KOPT-K1 (cell line): Measurements from ENCODE around the gene DDX49.

Experiments
- H3K27ac ChIP-seq: fragments of 200-600 bp; sonication (generic); 2 replicates; pipeline ENCODE4 v1.5.1; 2016; ENCODE audit warnings: antibody characterized with exemption, mild to moderate bottlenecking, low read depth, low read length; ENCODE audit not compliant: poor library complexity, severe bottlenecking
- H3K36me3 ChIP-seq: fragments of 200-600 bp; sonication (generic); 2 replicates; pipeline ENCODE4 v1.5.1; 2017; ENCODE audit warnings: antibody characterized with exemption, mild to moderate bottlenecking, low read length, moderate library complexity; ENCODE audit not compliant: insufficient read depth
- H3K9me3 ChIP-seq: fragments of 200-600 bp; sonication (generic); 2 replicates; pipeline ENCODE4 v1.5.1; 2017; ENCODE audit warnings: antibody characterized with exemption, low read length, mild to moderate bottlenecking; ENCODE audit not compliant: insufficient read depth, poor library complexity, severe bottlenecking

Gene DDX49, protein sequence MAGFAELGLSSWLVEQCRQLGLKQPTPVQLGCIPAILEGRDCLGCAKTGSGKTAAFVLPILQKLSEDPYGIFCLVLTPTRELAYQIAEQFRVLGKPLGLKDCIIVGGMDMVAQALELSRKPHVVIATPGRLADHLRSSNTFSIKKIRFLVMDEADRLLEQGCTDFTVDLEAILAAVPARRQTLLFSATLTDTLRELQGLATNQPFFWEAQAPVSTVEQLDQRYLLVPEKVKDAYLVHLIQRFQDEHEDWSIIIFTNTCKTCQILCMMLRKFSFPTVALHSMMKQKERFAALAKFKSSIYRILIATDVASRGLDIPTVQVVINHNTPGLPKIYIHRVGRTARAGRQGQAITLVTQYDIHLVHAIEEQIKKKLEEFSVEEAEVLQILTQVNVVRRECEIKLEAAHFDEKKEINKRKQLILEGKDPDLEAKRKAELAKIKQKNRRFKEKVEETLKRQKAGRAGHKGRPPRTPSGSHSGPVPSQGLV

DNA sequence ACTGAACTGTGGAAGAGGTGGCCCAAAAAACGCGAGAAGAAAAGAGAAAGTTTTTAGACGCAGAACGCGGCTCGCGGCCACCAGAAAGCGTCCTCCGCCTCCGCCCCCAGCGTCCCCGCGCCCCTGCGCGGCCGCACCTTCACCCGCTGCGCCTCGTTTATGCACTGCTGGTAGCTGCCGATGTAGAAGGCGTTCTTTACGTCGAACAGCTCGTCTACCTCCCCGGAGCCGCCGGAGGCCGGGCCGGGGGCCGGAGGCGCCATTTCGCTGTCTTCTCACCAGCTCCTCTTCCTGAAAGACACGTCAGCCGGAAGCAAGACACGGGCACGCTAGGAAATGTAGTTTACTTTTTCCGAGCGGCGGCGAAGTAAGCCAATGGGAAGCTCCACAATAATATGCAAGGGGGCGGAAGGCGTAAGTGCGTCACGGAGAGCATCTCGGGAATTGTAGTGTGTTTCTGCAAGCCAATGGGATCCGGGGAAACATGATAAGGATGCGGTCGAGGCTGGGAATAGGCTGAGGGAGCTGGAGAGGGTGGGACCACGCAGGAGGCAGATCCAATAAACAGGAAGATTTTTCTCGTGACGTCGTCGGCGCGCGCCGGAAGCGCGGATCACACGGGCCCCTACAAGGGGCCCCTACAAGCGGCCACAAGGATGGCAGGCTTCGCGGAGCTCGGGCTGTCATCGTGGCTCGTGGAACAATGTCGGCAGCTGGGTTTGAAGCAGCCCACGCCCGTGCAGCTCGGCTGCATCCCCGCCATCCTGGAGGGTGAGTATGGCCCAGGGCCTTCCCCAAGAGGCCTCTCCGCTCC lies at the start of gene DDX49, which contains the start of gene COPE:
Gene DDX49, plus strand, starts transcription at position 630 of the 814 bp plus-strand sequence. Its CDS starts 27 bp downstream, at position 657.
Gene COPE, minus strand, starts transcription at position 302 of the 814 bp plus-strand sequence. Its CDS starts 39 bp downstream, at position 263.
- peaks cover 49% of the 10 kb centered on the region for H3K36me3 ChIP-seq

DNA sequence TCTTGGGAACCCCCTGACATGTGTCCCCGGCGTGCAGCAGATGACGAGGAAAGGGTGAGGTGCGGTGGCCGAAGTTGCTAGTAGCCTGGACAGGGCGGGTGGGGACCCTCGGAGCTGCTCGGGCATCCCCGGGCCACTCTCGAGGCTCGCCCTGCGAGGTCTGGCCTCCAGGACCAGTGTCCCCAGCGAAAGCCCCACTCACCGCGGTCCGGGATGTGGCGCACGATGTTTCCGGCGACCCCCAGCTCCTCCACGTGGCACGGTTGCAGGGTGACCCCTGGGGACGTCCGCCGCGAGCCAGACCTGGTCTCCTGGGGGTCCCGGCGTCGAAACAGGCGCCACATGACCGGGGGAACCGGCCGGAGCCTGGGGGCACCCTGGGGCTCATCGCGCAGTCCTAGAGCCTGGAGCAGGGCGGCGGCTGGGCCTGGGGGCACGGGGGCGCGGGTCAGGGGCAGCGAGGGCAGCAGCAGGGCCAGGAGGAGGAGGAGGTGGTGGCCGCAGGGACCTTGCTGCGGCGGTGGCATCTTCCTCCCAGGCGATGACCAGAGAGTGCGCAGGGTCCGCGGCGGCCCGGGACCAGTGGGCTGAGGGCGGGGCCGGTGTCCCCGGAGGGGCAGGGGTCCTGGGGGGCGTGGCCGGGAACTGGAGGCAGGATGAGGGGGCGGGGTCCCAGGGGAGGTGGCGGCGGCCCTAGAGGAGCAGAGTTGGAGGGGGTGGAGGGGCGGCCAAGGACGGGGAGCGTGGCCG lies 49.6 kb upstream of the DDX49 start:
- Histone ChIP-seq H3K36me3 (peaks cover 43% of the 10 kb centered on the region), H3K27ac (no peak overlapping the region)

More for the DNA sequence above, at the start of gene DDX49, which contains the start of gene COPE:
- no peaks in the 10 kb centered on the region for H3K9me3 ChIP-seq
- H3K27ac ChIP-seq: peak within 1 kb of the TSS; percentile 81

DNA sequence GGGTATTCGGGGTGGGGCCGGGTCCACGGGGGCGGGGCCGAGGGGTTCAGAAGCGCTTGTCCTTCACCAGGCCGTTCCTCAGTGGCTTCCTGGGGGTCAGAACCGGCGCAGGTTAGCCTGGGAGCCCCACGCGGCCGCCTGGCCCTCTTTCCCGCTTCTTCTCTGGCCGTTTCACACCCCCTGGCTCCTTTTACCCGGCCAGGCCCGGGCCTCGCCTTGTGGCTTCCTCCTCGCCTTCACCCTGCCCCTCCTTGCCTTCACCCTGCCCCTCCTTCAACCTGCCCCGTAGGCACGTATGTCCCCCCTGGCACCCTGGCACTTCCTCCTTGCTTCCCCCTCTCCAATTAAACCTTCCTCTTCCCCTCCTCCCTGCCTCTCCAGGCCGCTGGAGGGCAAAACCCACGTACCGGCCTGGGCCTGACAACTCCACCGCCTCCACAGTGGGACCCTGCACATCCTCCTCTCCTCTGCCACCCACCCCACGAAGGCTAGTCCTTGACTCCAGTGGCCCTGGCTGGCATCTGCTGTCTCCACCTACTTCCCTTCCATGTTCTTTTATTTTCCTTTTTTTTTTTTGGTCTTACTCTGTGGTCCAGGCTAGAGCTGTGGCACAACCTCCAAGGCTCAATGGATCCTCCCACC lies 48.9 kb upstream of the DDX49 start:
- Histone ChIP-seq H3K27ac (no peak overlapping the region), H3K9me3 (no peaks in the 10 kb centered on the region), H3K36me3 (peaks cover 41% of the 10 kb centered on the region)

More for the DNA sequence above, 49.6 kb upstream of the DDX49 start:
- no peaks in the 10 kb centered on the region for H3K9me3 ChIP-seq

- H3K36me3 ChIP-seq: peaks cover 35% of the 10 kb centered on the region
- peaks cover under 1% of the 10 kb centered on the region for H3K9me3 ChIP-seq
- no peak overlapping the region for H3K27ac ChIP-seq
These were observed 48.0 kb upstream of the DDX49 start for GRCh38 chr19:18871543-18871942.

GRCh38 chr19:18875726-18876125 lies 43.8 kb upstream of the DDX49 start:
- peaks cover 12% of the 10 kb centered on the region; the same call in 1 of the 2 replicates for H3K36me3 ChIP-seq
- H3K9me3 ChIP-seq: peaks cover 8% of the 10 kb centered on the region
- no peak overlapping the region for H3K27ac ChIP-seq

- Histone ChIP-seq H3K9me3 (peaks cover 8% of the 10 kb centered on the region), H3K27ac (no peak overlapping the region), H3K36me3 (peaks cover 8% of the 10 kb centered on the region; the same call in 1 of the 2 replicates)
These were observed 42.6 kb upstream of the DDX49 start for GRCh38 chr19:18876865-18877264.

GRCh38 chr19:18878058-18878797 lies 41.3 kb upstream of the DDX49 start:
- Histone ChIP-seq H3K36me3 (peaks cover 8% of the 10 kb centered on the region; the same call in 1 of the 2 replicates), H3K27ac (no peak overlapping the region), H3K9me3 (peaks cover 8% of the 10 kb centered on the region)

DNA sequence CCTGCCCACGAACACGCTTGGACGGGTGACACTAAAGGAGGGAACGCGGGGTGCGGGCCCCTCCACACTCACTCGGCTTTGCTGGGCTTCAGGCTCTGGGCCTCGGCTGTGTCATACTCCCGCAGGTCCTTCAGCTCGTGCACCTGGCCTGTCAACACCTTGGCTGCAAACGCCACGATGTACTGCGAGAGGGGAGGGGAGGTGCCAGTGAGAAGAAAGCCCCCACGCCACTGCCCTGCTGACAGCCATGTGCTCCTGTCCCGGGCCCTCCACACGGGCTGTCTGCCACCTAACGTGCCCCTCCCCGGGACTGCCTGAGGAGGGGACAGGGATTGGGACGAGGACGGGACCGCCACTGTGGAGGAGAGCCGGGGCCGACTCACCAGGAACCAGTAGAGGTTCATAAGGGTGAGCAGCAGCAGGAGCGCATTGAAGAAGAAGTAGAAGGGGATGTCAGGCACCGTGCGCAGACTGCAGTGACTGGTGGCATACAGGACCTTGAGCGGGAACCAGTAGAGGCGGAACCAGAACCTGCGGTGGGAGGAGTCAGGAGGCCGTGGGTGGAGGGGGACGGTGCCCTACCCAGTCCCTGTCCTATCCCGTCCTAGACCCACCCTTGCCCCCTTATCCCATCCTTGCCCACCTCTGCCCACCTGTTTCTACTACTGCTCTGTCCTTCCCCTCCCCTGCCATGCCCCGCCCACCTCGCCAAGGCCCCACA lies 40.5 kb upstream of the DDX49 start:
- Histone ChIP-seq H3K9me3 (peaks cover 8% of the 10 kb centered on the region), H3K36me3 (peaks cover 8% of the 10 kb centered on the region; the same call in 1 of the 2 replicates), H3K27ac (no peak overlapping the region)

DNA sequence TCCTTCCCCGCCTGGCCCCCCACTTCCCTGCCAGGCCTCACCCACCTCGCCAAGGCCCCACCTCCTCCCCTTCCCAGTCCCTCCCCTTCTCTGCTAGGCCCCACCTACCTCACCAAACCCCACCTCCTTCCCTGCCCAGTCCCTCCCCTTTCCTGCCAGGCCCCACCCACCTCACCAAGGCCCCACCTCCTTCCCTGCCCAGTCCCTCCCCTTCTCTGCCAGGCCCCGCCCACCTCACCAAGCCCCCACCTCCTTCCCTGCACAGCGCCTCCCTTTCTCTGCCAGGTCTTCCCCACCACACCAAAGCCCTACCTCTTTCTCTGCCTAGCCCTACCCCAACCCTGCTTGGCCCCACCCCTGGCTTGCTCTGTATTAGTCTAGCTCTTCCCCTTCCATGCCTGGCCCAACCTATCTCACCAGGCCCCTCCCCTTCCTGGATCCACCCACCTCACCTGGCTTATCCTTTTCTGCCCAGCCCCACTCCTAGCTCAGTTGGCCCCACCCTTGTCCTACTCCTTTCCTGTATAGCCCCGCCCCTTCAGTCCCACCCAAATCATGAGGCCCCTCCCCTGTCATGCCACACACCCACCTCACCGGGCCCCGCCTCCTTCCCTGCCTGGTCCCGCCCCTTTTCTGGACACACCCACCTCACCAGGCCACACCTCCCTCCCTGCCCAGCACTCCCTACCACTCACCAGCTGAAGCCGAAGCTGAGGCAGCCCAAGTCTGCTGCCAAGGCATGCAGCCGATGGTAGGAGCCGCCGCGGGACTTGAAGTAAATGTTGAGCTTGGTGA lies 39.7 kb upstream of the DDX49 start:
- Histone ChIP-seq H3K9me3 (peaks cover 8% of the 10 kb centered on the region), H3K27ac (no peak overlapping the region), H3K36me3 (peaks cover 8% of the 10 kb centered on the region; the same call in 1 of the 2 replicates)

- Histone ChIP-seq H3K9me3 (peaks cover 8% of the 10 kb centered on the region), H3K36me3 (no peaks in the 10 kb centered on the region; the same call in 1 of the 2 replicates), H3K27ac (no peak overlapping the region)
These were observed 38.0 kb upstream of the DDX49 start for GRCh38 chr19:18881491-18881890.

DNA sequence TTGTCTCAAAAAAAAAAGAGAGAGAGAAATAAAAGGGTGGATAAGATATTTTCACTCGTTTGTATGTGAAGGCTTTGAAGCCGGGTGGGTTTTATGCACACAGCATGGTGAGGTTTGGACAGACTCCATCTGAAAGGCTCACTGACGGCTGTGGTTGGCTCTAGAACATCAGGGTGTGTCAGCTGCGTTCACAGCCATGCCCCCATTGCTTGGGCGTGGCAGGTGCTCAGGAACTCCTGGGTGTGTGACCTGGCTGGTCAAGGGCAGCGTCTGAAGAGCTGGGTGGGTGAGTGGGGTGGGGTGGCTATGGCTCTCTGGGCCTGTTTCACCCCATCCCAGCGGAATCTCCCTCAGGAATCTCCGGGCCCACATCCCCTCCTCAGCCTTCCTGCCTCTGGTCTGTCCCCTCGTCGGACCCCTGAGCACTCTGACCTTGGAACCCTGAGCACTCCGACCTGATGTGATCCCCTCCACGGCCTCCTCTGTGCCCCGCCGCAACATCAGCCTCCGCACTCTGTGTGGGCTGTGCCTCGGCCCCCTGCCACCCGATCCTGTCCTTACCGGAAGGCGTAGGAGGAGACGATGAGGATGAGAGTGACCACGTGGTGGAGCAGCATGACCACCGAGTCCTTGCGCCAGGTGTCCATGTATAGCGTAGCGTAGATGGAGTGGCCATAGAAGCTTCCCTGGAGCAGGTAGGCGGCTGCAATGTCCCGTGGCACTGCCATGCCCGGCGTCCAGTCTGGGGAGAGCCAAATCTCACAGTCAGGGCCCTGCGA lies 35.8 kb upstream of the DDX49 start:
- Histone ChIP-seq H3K36me3 (no peaks in the 10 kb centered on the region), H3K9me3 (no peaks in the 10 kb centered on the region)

DNA sequence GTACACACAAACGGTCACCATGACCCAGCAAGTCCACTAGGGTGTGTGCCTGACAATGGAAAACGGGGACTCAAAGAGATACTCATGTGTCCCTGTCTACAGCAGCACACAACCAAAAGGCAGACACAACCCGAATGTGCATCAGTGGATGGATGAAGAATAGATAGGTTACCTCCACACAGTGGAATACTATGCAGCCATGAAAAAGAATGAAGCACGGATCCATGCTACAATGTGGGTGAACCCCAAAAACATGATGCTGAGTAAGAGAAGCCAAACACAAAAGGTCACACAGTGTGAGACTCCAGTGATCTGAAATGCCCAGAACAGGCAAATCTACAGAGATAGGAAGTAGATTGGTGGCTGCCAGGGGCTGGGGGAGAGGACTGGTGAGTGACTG lies 32.5 kb upstream of the DDX49 start:
- H3K9me3 ChIP-seq: no peaks in the 10 kb centered on the region

More for the DNA sequence above, 35.8 kb upstream of the DDX49 start:
- H3K27ac ChIP-seq: no peak overlapping the region

More for the DNA sequence above, 32.5 kb upstream of the DDX49 start:
- Histone ChIP-seq H3K36me3 (no peaks in the 10 kb centered on the region), H3K27ac (no peak overlapping the region)
